ENCODE results near the gene TNFRSF4. TPM values are rescaled to one million over a fixed set of nuclear protein-coding genes. Genes with fewer than 3 reads are reported as not detected.

The TNFRSF4 gene
- total RNA-seq, 6 experiments from 2014 or later = 0.17 TPM; not detected in 5

- no peak for DNase-seq
- no peak overlapping the region for H3K27ac Mint-ChIP-seq
- H3K36me3 Mint-ChIP-seq (ENCODE audit: low read depth) = no peaks in the 10 kb centered on the region
- H3K27me3 Mint-ChIP-seq (ENCODE audit: insufficient read depth) = peaks cover 17% of the 10 kb centered on the region
- no peaks in the 10 kb centered on the region for H3K9me3 Mint-ChIP-seq
- no peaks in the 10 kb centered on the region for H3K4me1 Mint-ChIP-seq (ENCODE audit: low read depth)
- no peak overlapping the region for H3K4me3 Mint-ChIP-seq
- no peak for TF ChIP-seq CTCF (IDR thresholded peaks at IDR 0.05)
Observed at GRCh38 chr1:1165485-1165884, 48.5 kb downstream of the TNFRSF4 start.

- Mint-ChIP-seq H3K9me3 (no peaks in the 10 kb centered on the region), H3K36me3 (ENCODE audit: low read depth) (no peaks in the 10 kb centered on the region), H3K4me3 (no peak overlapping the region), H3K27me3 (ENCODE audit: insufficient read depth) (peaks cover 14% of the 10 kb centered on the region), H3K27ac (no peak overlapping the region), H3K4me1 (ENCODE audit: low read depth) (no peaks in the 10 kb centered on the region)
- no peak for DNase-seq
- TF ChIP-seq CTCF (IDR thresholded peaks at IDR 0.05) = no peak
Observed at GRCh38 chr1:1164701-1165451, 49.1 kb downstream of the TNFRSF4 start.

- no peak for TF ChIP-seq CTCF (IDR thresholded peaks at IDR 0.05)
- Mint-ChIP-seq H3K4me3 (no peak overlapping the region), H3K27me3 (ENCODE audit: insufficient read depth) (peaks cover 14% of the 10 kb centered on the region), H3K36me3 (ENCODE audit: low read depth) (no peaks in the 10 kb centered on the region), H3K27ac (no peak overlapping the region), H3K9me3 (no peaks in the 10 kb centered on the region), H3K4me1 (ENCODE audit: low read depth) (no peaks in the 10 kb centered on the region)
- no peak for DNase-seq
Observed at GRCh38 chr1:1164361-1164700, 49.6 kb downstream of the TNFRSF4 start.

- no peak for TF ChIP-seq CTCF (IDR thresholded peaks at IDR 0.05)
- DNase-seq = no peak
- Mint-ChIP-seq H3K4me1 (ENCODE audit: low read depth) (no peaks in the 10 kb centered on the region), H3K27ac (no peak overlapping the region), H3K4me3 (no peak overlapping the region), H3K27me3 (ENCODE audit: insufficient read depth) (peaks cover 14% of the 10 kb centered on the region), H3K36me3 (ENCODE audit: low read depth) (no peaks in the 10 kb centered on the region), H3K9me3 (no peaks in the 10 kb centered on the region)
Observed at GRCh38 chr1:1163538-1164070, 50.3 kb downstream of the TNFRSF4 start.

- Mint-ChIP-seq H3K27ac (no peak overlapping the region), H3K4me3 (no peak overlapping the region), H3K4me1 (ENCODE audit: low read depth) (no peaks in the 10 kb centered on the region)
Observed at GRCh38 chr1:1162597-1163537, 51.1 kb downstream of the TNFRSF4 start.

More at GRCh38 chr1:1162597-1163537, 51.1 kb downstream of the TNFRSF4 start:
- Mint-ChIP-seq H3K27me3 (ENCODE audit: insufficient read depth) (peaks cover 11% of the 10 kb centered on the region), H3K9me3 (no peaks in the 10 kb centered on the region), H3K36me3 (ENCODE audit: low read depth) (no peaks in the 10 kb centered on the region)
- DNase-seq = no peak
- no peak for TF ChIP-seq CTCF (IDR thresholded peaks at IDR 0.05)
